ENCODE measurements around the gene CPNE4.

DNA sequence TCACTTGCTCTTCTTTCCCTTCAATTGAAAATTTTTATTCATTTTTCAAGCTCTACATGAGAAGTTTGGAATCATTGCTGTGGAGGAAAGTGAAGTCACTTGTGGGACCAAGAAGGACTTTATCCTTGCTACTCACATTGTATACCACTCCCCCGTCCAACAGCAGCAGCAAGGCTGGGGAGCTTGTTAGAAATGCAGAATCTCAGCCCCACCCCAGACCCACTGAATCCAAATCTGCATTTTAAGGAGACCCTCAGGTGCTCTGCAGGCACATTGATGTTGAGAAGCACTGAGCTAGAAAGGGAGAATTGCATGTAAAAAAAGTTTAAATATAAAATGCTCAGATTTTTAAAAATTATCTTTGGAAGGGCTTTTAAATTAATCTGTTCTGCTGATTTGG lies 329.7 kb downstream of the CPNE4 start:
- TF ChIP-seq, protein P1, sequence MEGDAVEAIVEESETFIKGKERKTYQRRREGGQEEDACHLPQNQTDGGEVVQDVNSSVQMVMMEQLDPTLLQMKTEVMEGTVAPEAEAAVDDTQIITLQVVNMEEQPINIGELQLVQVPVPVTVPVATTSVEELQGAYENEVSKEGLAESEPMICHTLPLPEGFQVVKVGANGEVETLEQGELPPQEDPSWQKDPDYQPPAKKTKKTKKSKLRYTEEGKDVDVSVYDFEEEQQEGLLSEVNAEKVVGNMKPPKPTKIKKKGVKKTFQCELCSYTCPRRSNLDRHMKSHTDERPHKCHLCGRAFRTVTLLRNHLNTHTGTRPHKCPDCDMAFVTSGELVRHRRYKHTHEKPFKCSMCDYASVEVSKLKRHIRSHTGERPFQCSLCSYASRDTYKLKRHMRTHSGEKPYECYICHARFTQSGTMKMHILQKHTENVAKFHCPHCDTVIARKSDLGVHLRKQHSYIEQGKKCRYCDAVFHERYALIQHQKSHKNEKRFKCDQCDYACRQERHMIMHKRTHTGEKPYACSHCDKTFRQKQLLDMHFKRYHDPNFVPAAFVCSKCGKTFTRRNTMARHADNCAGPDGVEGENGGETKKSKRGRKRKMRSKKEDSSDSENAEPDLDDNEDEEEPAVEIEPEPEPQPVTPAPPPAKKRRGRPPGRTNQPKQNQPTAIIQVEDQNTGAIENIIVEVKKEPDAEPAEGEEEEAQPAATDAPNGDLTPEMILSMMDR (IDR thresholded peaks at IDR 0.05), result no peak
- no peak for TF ChIP-seq POLR2A (IDR thresholded peaks at IDR 0.05)

All from body of pancreas (tissue), 4 donors.